Upper lobe of right lung (tissue), 1 donor: ENCODE data around the gene MID1. TPM values are rescaled to one million over a fixed set of nuclear protein-coding genes. Genes with fewer than 3 reads are reported as not detected.
A peak's percentile ranks its signal among the peaks of the same experiment; 100 is the strongest.

Experiments used
- ATAC-seq: fragments of 200-7000 bp; cut with Tn5 transposase; one replicate; pipeline ENCODE4 v1.9.1; 2020; ENCODE audit warnings: mild to moderate bottlenecking, moderate library complexity
- DNase-seq: peaks from one replicate; pipeline ENCODE4 v3.0.0-alpha.2; 2020
- H3K27ac ChIP-seq: fragments of 200-600 bp; one replicate; pipeline ENCODE4 v1.8.0; 2022
- H3K27me3 ChIP-seq: fragments of 200-600 bp; one replicate; pipeline ENCODE4 v1.8.0; 2022; ENCODE audit warnings: mild to moderate bottlenecking
- H3K36me3 ChIP-seq: fragments of 200-600 bp; one replicate; pipeline ENCODE4 v1.8.0; 2022
- H3K4me1 ChIP-seq: fragments of 200-600 bp; one replicate; pipeline ENCODE4 v1.8.0; 2022
- H3K4me3 ChIP-seq: fragments of 200-600 bp; one replicate; pipeline ENCODE4 v1.8.0; 2022; ENCODE audit warnings: mild to moderate bottlenecking
- H3K9me3 ChIP-seq: fragments of 200-600 bp; one replicate; pipeline ENCODE4 v1.8.0; 2022
- CTCF ChIP-seq: fragments of 200-600 bp; IDR thresholded peaks from one replicate; pipeline ENCODE4 v1.8.0; 2022; ENCODE audit warnings: antibody characterized with exemption
- intact Hi-C: fragments of 100-400 bp; cut with DNase I; formaldehyde crosslinking; loops from one replicate; pipeline ENCODE4 v1.11.0; 2022
- total RNA-seq: library from RNA; stranded (reverse); fragmentation: NEBNext Ultra II Directional; extraction: Animal tissue kit (Norgen Biotek cat#: 25700); gene quantifications from one replicate; pipeline ENCODE4 v1.2.1, GENCODE V29; 2021
- donor health status: DM: no; HTN: yes; CAD: no; lungs with severe emphysema.

The MID1 gene
- total RNA-seq, 1 donor from 2014 or later: 24.5 TPM

GRCh38 chrX:10617186-10617998 lies 3.0 kb downstream of the MID1 start:
- no peak for ATAC-seq
- Histone ChIP-seq H3K9me3 (no peaks in the 10 kb centered on the region), H3K27ac (peak overlapping the region; percentile 11), H3K27me3 (no peaks in the 10 kb centered on the region), H3K36me3 (no peaks in the 10 kb centered on the region), H3K4me1 (no peaks in the 10 kb centered on the region), H3K4me3 (peak overlapping the region; percentile 52)
- DNase-seq: no peak
- intact Hi-C loops: no loop called here
- TF ChIP-seq CTCF: no peak

GRCh38 chrX:10615931-10616774 lies 4.2 kb downstream of the MID1 start:
- H3K4me3 ChIP-seq: no peak overlapping the region
- H3K27ac ChIP-seq: no peak overlapping the region
- peak; percentile 59 for TF ChIP-seq CTCF
- no peaks in the 10 kb centered on the region for H3K4me1 ChIP-seq
- DNase-seq (no peak), ATAC-seq (peak; percentile 85)
- H3K36me3 ChIP-seq: no peaks in the 10 kb centered on the region
- intact Hi-C loops: no loop called here
- H3K27me3 ChIP-seq: no peaks in the 10 kb centered on the region
- no peaks in the 10 kb centered on the region for H3K9me3 ChIP-seq

GRCh38 chrX:10612215-10612614 lies 8.2 kb downstream of the MID1 start:
- no peaks in the 10 kb centered on the region for H3K27me3 ChIP-seq
- no peak for TF ChIP-seq CTCF
- H3K27ac ChIP-seq: no peak overlapping the region
- intact Hi-C loops: no loop called here
- H3K4me3 ChIP-seq: no peak overlapping the region
- H3K9me3 ChIP-seq: no peaks in the 10 kb centered on the region
- ATAC-seq (no peak), DNase-seq (no peak)
- H3K4me1 ChIP-seq: no peaks in the 10 kb centered on the region
- no peaks in the 10 kb centered on the region for H3K36me3 ChIP-seq

- Histone ChIP-seq H3K9me3 (no peaks in the 10 kb centered on the region), H3K4me1 (no peaks in the 10 kb centered on the region), H3K4me3 (no peak overlapping the region), H3K36me3 (no peaks in the 10 kb centered on the region), H3K27ac (no peak overlapping the region), H3K27me3 (no peaks in the 10 kb centered on the region)
- ATAC-seq (no peak), DNase-seq (no peak)
- no peak for TF ChIP-seq CTCF
- intact Hi-C loops: no loop called here
Measured at GRCh38 chrX:10611441-10612090, 8.8 kb downstream of the MID1 start.

- Histone ChIP-seq H3K9me3 (no peaks in the 10 kb centered on the region), H3K27me3 (no peaks in the 10 kb centered on the region), H3K27ac (no peak overlapping the region), H3K36me3 (no peaks in the 10 kb centered on the region), H3K4me3 (no peak overlapping the region), H3K4me1 (no peaks in the 10 kb centered on the region)
- intact Hi-C loops: no loop called here
- no peak for TF ChIP-seq CTCF
- ATAC-seq (no peak), DNase-seq (no peak)
Measured at GRCh38 chrX:10608099-10608498, 12.3 kb downstream of the MID1 start.
